ENCODE measurements around the gene P2RY6. TPM values are rescaled to one million over a fixed set of nuclear protein-coding genes. Genes with fewer than 3 reads are reported as not detected.

Gene P2RY6
- total RNA-seq, 2 experiments from 2014 or later: not detected

- no peak overlapping the region for H3K4me3 Mint-ChIP-seq
- DNase-seq (no peak), ATAC-seq (no peak)
- H3K27me3 Mint-ChIP-seq: no peaks in the 10 kb centered on the region
- peaks cover 8% of the 10 kb centered on the region for H3K4me1 Mint-ChIP-seq (ENCODE audit: low read depth)
- TF ChIP-seq CTCF (IDR thresholded peaks at IDR 0.05): no peak
- no peak overlapping the region for H3K27ac Mint-ChIP-seq
- CTCF ChIA-PET: interaction anchor here (0.8 to 2.0 kb wide), 2 partner anchors 22 to 24 kb away, joined by 3 to 9 read pairs; no protein-coding TSS in a partner anchor
- POLR2A ChIA-PET: interaction anchor here (1.5 kb wide), 1 partner anchor 22 kb away, joined by 3 read pairs; no protein-coding TSS in a partner anchor
- intact Hi-C loops (cut with micrococcal nuclease): no loop called here
- H3K9me3 Mint-ChIP-seq: no peaks in the 10 kb centered on the region
- H3K36me3 Mint-ChIP-seq (ENCODE audit: low read depth): no peaks in the 10 kb centered on the region
These were observed 58.5 kb downstream of the P2RY6 start for GRCh38 chr11:73330569-73331093.

- no peak overlapping the region for H3K27ac Mint-ChIP-seq
- no peaks in the 10 kb centered on the region for H3K27me3 Mint-ChIP-seq
- intact Hi-C loops (cut with micrococcal nuclease): no loop called here
- ATAC-seq (no peak), DNase-seq (no peak)
- ChIA-PET CTCF (interaction anchor here (1.2 to 2.0 kb wide), 2 partner anchors 19 to 24 kb away, joined by 3 to 9 read pairs; no protein-coding TSS in a partner anchor), POLR2A (interaction anchor here (1.5 kb wide), 1 partner anchor 22 kb away, joined by 3 read pairs; no protein-coding TSS in a partner anchor)
- H3K9me3 Mint-ChIP-seq: no peaks in the 10 kb centered on the region
- no peak for TF ChIP-seq CTCF (IDR thresholded peaks at IDR 0.05)
- H3K36me3 Mint-ChIP-seq (ENCODE audit: low read depth): no peaks in the 10 kb centered on the region
- no peak overlapping the region for H3K4me3 Mint-ChIP-seq
- peaks cover 8% of the 10 kb centered on the region for H3K4me1 Mint-ChIP-seq (ENCODE audit: low read depth)
These were observed 59.2 kb downstream of the P2RY6 start for GRCh38 chr11:73331138-73331916.

GRCh38 chr11:73333173-73333572 is 61.0 kb downstream of the P2RY6 start:
- Mint-ChIP-seq H3K27ac (no peak overlapping the region), H3K4me3 (no peak overlapping the region), H3K9me3 (no peaks in the 10 kb centered on the region), H3K27me3 (no peaks in the 10 kb centered on the region), H3K4me1 (ENCODE audit: low read depth) (no peaks in the 10 kb centered on the region), H3K36me3 (ENCODE audit: low read depth) (no peaks in the 10 kb centered on the region)
- ChIA-PET POLR2A (interaction anchor here (0.7 kb wide), 1 partner anchor 26 kb away, joined by 3 read pairs; no protein-coding TSS in a partner anchor), CTCF (interaction anchor here (0.8 to 6.2 kb wide), 4 partner anchors 26 to 44 kb away, joined by 3 to 123 read pairs (median 16); partner anchors contain the start of gene ARHGEF17)
- DNase-seq (no peak), ATAC-seq (no peak)
- no peak for TF ChIP-seq CTCF (IDR thresholded peaks at IDR 0.05)
- intact Hi-C loops (cut with micrococcal nuclease): no loop called here

- DNase-seq (no peak), ATAC-seq (no peak)
- TF ChIP-seq CTCF (IDR thresholded peaks at IDR 0.05): no peak
- no peak overlapping the region for H3K27ac Mint-ChIP-seq
- CTCF ChIA-PET: interaction anchor here (0.6 to 6.2 kb wide), 7 partner anchors 17 to 346 kb away, joined by 3 to 123 read pairs (median 4); partner anchors contain the start of gene ARHGEF17
- POLR2A ChIA-PET: interaction anchor here (0.7 kb wide), 1 partner anchor 27 kb away, joined by 3 read pairs; no protein-coding TSS in a partner anchor
- no peak overlapping the region for H3K4me3 Mint-ChIP-seq
- no peaks in the 10 kb centered on the region for H3K36me3 Mint-ChIP-seq (ENCODE audit: low read depth)
- H3K4me1 Mint-ChIP-seq (ENCODE audit: low read depth): no peaks in the 10 kb centered on the region
- H3K9me3 Mint-ChIP-seq: no peaks in the 10 kb centered on the region
- H3K27me3 Mint-ChIP-seq: no peaks in the 10 kb centered on the region
- intact Hi-C loops (cut with micrococcal nuclease): no loop called here
These were observed 61.7 kb downstream of the P2RY6 start for GRCh38 chr11:73333640-73334383.
